IPS-20b (cell line): Measurements from ENCODE around the gene GREB1L.
"Not testable (repeated sequence)": the region's sequence is repeated elsewhere in the genome, so short reads cannot be mapped to it uniquely, and the experiment has no call there.

ENCODE experiments used
- H3K27ac ChIP-seq: one replicate; pipeline ENCODE4 v1.5.1; 2013; ENCODE audit warnings: low read length
- H3K27me3 ChIP-seq: 2 replicates; pipeline ENCODE4 v1.6.1; 2013; ENCODE audit warnings: mild to moderate bottlenecking, low read length, inconsistent platforms; ENCODE audit not compliant: insufficient read depth
- H3K36me3 ChIP-seq: 2 replicates; pipeline ENCODE4 v1.6.1; 2013; ENCODE audit warnings: low read depth, mild to moderate bottlenecking, inconsistent platforms, low read length, moderate library complexity; ENCODE audit not compliant: insufficient read depth
- H3K4me1 ChIP-seq: 2 replicates; pipeline ENCODE4 v1.6.1; 2013; ENCODE audit warnings: mild to moderate bottlenecking, control low read depth, inconsistent platforms, low read length, moderate library complexity; ENCODE audit not compliant: insufficient read depth
- H3K4me3 ChIP-seq: 2 replicates; pipeline ENCODE4 v1.5.1; 2013; ENCODE audit warnings: mild to moderate bottlenecking, low read length, inconsistent platforms
- H3K9ac ChIP-seq: 2 replicates; pipeline ENCODE4 v1.6.1; 2013; ENCODE audit warnings: low read depth, mild to moderate bottlenecking, inconsistent platforms, low read length, moderate library complexity
- H3K9me3 ChIP-seq: 2 replicates; pipeline ENCODE4 v1.6.1; 2013; ENCODE audit warnings: mild to moderate bottlenecking, low read depth, low read length, inconsistent platforms; ENCODE audit not compliant: insufficient read depth

Gene GREB1L

GRCh38 chr18:21309248-21309647, 67.2 kb downstream of the GREB1L start:
- Histone ChIP-seq H3K36me3 (no peaks in the 10 kb centered on the region), H3K9ac (no peak overlapping the region), H3K27ac (no peak overlapping the region), H3K9me3 (no peaks in the 10 kb centered on the region), H3K4me1 (no peaks in the 10 kb centered on the region; the same call in 1 of the 2 replicates), H3K27me3 (no peaks in the 10 kb centered on the region), H3K4me3 (no peak overlapping the region)

DNA sequence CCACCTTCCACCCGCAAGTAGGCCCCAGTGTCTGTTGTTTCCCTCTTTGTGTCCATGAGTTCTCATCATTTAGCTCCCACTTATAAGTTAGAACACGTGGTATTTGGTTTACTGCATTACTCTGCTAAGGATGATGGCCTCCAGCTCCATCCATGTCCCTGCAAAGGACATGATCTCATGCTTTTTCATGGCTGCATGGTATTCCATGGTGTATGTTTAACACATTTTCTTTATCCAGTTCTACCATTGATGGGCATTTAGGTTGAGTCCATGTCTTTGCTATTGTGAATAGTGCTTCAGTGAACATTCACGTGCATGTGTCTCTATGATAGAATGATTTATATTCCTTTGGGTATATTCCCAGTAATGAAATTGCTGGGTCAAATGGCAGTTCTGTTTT, 69.9 kb downstream of the GREB1L start:
- H3K27me3 ChIP-seq, H3K4me3 ChIP-seq, H3K4me1 ChIP-seq, H3K27ac ChIP-seq, H3K9me3 ChIP-seq, H3K36me3 ChIP-seq, H3K9ac ChIP-seq: not testable (repeated sequence)

DNA sequence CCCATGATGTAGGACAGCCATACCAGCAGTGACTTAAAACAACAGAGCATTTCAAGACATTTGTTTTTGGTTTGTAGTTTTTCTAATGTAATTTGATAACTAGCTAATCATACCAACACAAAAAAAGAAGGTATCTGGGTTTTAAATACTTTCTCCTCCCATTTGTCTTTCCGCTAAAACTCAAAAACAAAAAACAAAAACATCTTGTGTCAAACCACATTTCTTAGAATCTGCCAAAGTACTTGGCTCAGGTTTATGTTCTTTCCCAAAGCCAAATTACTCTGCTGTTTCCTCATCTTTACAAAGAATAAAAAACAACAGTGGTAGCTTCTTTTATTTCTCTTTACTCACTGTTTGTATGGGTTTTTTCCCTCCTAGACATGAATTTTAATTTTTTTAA, 71.5 kb downstream of the GREB1L start:
- no peak overlapping the region for H3K27ac ChIP-seq
- H3K9ac ChIP-seq = no peak overlapping the region
- H3K4me3 ChIP-seq = no peak overlapping the region
- H3K27me3 ChIP-seq = no peaks in the 10 kb centered on the region
- peaks cover 3% of the 10 kb centered on the region; the same call in 1 of the 2 replicates for H3K4me1 ChIP-seq
- no peaks in the 10 kb centered on the region for H3K36me3 ChIP-seq
- H3K9me3 ChIP-seq = no peaks in the 10 kb centered on the region

DNA sequence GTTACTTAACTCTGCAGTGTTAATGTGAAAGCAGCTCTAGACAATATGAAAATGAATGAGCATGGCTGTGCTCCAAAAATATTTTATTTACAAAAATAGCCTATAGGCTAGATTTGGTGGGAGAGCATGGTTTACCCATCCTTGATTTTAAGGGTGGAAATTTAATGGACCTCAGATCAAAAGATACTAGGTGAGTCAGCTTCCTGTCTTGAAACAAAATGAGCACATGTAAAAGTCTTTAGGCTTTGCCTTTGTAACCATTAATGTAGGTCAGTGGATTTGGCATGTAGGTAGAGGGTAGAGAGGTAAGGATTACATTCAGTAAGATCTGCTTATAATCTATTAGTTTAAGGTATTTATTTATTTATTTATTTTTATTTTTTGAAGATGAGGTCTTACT, 72.7 kb downstream of the GREB1L start:
- Histone ChIP-seq H3K27ac (no peak overlapping the region), H3K9me3 (no peaks in the 10 kb centered on the region), H3K9ac (no peak overlapping the region), H3K27me3 (no peaks in the 10 kb centered on the region), H3K36me3 (no peaks in the 10 kb centered on the region), H3K4me1 (peaks cover 3% of the 10 kb centered on the region; the same call in 1 of the 2 replicates), H3K4me3 (no peak overlapping the region)

DNA sequence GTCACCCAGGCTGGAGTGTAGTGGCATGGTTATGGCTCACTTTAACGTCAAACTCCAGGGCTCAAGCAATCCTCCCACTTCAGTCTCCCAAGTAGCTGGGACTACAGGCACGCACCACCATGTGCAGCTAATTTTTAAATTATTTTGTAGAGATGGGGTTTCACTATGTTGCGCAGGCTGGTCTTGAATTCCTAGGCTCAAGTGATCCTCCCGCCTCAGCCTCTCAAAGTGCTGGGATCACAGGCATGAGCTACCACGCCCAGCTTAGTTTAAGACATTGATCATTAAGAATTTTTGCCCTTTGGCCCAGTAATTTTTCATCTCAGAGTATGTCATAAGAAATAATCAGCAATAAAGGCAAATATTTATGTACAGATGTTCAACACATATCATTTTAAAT, 73.1 kb downstream of the GREB1L start:
- H3K9me3 ChIP-seq, H3K4me3 ChIP-seq, H3K9ac ChIP-seq, H3K36me3 ChIP-seq, H3K27ac ChIP-seq, H3K4me1 ChIP-seq, H3K27me3 ChIP-seq: not testable (repeated sequence)

- Histone ChIP-seq H3K27me3 (no peaks in the 10 kb centered on the region), H3K27ac (no peak overlapping the region), H3K9ac (no peak overlapping the region), H3K9me3 (no peaks in the 10 kb centered on the region), H3K4me1 (peaks cover 3% of the 10 kb centered on the region; the same call in 1 of the 2 replicates), H3K36me3 (no peaks in the 10 kb centered on the region), H3K4me3 (0 out of 2 replicates have a peak overlapping the region, but pooled peaks have one; percentile 34)
These were observed 73.7 kb downstream of the GREB1L start for GRCh38 chr18:21315741-21316197.

- Histone ChIP-seq H3K27me3 (no peaks in the 10 kb centered on the region), H3K9ac (no peak overlapping the region), H3K27ac (no peak overlapping the region), H3K36me3 (no peaks in the 10 kb centered on the region), H3K4me3 (no peak overlapping the region), H3K4me1 (peaks cover 3% of the 10 kb centered on the region; the same call in 1 of the 2 replicates), H3K9me3 (no peaks in the 10 kb centered on the region)
These were observed 74.3 kb downstream of the GREB1L start for GRCh38 chr18:21316296-21316695.

GRCh38 chr18:21321711-21322110, 79.7 kb downstream of the GREB1L start:
- H3K27me3 ChIP-seq = no peaks in the 10 kb centered on the region
- H3K36me3 ChIP-seq = no peaks in the 10 kb centered on the region
- H3K4me1 ChIP-seq = peaks cover 3% of the 10 kb centered on the region; the same call in 1 of the 2 replicates
- H3K27ac ChIP-seq = no peak overlapping the region
- no peak overlapping the region for H3K9ac ChIP-seq
- H3K9me3 ChIP-seq = no peaks in the 10 kb centered on the region
- no peak overlapping the region for H3K4me3 ChIP-seq

- Histone ChIP-seq H3K4me1 (peaks cover 20% of the 10 kb centered on the region), H3K27ac (no peak overlapping the region), H3K36me3 (no peaks in the 10 kb centered on the region), H3K9me3 (no peaks in the 10 kb centered on the region), H3K27me3 (no peaks in the 10 kb centered on the region), H3K4me3 (no peak overlapping the region), H3K9ac (no peak overlapping the region)
These were observed 85.1 kb downstream of the GREB1L start for GRCh38 chr18:21327101-21327500.

DNA sequence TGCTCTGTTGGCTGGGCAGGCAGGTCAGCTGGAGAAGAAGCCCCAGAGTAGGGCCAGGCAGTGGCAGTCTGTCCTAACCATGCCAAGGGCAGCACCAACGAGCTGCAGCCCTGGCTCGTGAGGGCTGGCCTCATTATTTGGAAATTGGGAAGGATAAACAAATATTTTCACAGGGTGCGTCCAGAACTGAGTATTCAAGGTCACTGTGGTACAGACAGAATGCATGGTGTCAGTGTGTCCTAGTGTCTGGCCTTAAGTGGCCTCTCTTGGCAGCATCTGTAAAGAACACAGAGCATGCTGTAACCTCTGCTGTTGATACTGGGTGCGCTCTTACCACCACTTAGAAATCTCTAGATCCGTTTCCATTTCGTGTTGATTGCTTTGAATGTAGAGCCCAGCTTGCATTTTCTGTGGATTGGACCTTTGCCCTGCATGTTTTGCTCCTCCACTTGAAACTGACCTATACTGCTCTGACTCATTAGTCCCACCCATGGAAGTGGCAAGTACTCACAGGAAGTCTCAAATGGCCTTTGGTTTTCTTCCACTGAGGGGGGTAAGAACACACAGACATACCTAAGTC, 88.2 kb downstream of the GREB1L start:
- Histone ChIP-seq H3K27me3 (no peaks in the 10 kb centered on the region), H3K36me3 (no peaks in the 10 kb centered on the region), H3K4me1 (peaks cover 20% of the 10 kb centered on the region), H3K27ac (no peak overlapping the region), H3K9me3 (no peaks in the 10 kb centered on the region), H3K9ac (no peak overlapping the region), H3K4me3 (no peak overlapping the region)

- no peak overlapping the region for H3K9ac ChIP-seq
- H3K36me3 ChIP-seq = no peaks in the 10 kb centered on the region
- H3K9me3 ChIP-seq = no peaks in the 10 kb centered on the region
- no peak overlapping the region for H3K27ac ChIP-seq
- H3K4me1 ChIP-seq = peaks cover 20% of the 10 kb centered on the region
- no peaks in the 10 kb centered on the region for H3K27me3 ChIP-seq
- H3K4me3 ChIP-seq = no peak overlapping the region
These were observed 89.0 kb downstream of the GREB1L start for GRCh38 chr18:21331065-21331464.

DNA sequence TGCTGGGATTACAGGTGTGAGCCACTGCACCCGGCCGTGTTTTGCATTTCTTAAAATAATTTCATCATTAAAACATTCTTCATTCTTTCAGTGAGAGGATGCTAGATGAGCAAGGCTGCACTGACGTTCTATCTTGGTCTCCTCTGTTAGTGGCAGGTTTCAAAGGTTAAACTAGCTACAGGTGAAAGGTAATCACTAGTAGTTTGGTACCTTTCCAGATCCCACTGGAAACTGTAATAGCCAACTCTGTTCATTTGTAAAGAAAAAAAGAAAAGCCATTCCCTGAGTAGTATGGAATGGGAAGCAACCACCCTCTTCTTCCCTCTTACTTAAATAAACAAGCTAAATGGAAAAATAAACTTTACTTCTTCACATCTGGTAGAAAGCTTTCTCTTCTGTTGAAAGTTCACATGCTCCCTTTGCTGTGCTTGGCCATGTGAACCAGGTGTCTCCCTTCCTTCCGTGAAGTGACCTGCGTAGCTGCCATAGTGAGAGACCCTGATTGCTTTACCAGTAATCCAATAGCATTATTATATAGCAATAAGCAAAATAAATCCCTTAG, 94.0 kb downstream of the GREB1L start:
- no peaks in the 10 kb centered on the region for H3K27me3 ChIP-seq
- peaks cover under 1% of the 10 kb centered on the region; the same call in 1 of the 2 replicates for H3K4me1 ChIP-seq
- no peak overlapping the region for H3K9ac ChIP-seq
- no peak overlapping the region for H3K4me3 ChIP-seq
- H3K36me3 ChIP-seq = no peaks in the 10 kb centered on the region
- no peak overlapping the region for H3K27ac ChIP-seq
- H3K9me3 ChIP-seq = no peaks in the 10 kb centered on the region
